C4-2B (cell line): Measurements from ENCODE around the gene MED25.

Experiments
- CTCF ChIP-seq: fragments of 450-650 bp; conservative IDR thresholded peaks from 2 replicates; pipeline ENCODE4 v1.5.1; 2017; ENCODE audit warnings: mild to moderate bottlenecking
- ZFX ChIP-seq: fragments of 450-650 bp; IDR thresholded peaks from 2 replicates; pipeline ENCODE4 v1.6.1; 2017

- TF ChIP-seq CTCF = no peak
- TF ChIP-seq ZFX = no peak
Observed at GRCh38 chr19:49829200-49829599, 11.1 kb downstream of the MED25 start.
